CD4-positive, alpha-beta T cell treated with Interleukin-17A for 1 hour (primary cell): Measurements from ENCODE around the gene CRKL.

Experiments used
- DNase-seq: peaks from one replicate; pipeline ENCODE4 v3.0.0-alpha.2; 2020

Gene CRKL

GRCh38 chr22:20953342-20953608, 36.1 kb downstream of the CRKL start:
- DNase-seq: no peak

GRCh38 chr22:20953668-20954500, 36.7 kb downstream of the CRKL start:
- DNase-seq: no peak

GRCh38 chr22:20955548-20955947, 38.3 kb downstream of the CRKL start:
- DNase-seq: no peak

DNA sequence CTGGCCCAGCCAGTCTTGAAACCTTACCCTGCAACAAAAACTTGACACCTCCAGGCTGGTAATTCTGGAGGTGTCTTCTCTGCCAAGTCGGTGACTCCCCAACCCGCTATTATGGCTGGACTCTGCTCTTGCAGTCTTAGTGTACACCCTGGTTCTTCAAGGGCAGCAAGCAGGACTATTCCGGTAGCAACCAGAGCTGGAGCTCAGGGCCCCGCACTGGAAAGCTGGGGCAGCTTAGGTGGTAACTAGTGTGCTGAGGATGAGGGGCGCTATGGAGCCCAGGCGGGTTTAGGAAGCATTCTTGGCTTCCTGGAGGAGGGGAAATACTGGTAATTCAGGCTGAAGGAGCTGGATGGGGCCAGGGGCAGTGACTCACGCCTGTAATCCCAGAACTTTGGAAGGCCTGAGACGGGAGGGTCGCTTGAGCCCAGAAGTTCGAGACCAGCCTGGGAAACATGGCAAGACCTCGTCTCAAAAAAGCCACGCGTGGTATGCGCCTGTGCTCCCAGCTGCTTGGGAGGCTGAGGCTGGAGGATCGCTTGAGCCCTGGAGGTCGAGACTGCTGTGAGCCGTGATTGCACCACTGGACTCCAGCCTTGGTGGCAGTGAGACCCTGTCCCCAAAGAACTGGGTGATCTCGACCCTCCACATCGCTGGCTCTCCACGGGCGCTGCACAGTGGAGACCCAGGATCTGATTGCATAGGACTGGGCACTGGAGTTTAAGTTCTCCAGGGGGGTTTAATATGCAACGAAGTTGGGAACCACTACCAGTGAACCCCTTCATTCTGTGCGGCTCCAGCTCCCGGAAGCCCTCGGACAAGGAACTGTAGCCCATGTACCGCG, 39.3 kb downstream of the CRKL start:
- DNase-seq: no peak

GRCh38 chr22:20957102-20957682, 40.0 kb downstream of the CRKL start:
- DNase-seq: no peak

DNA sequence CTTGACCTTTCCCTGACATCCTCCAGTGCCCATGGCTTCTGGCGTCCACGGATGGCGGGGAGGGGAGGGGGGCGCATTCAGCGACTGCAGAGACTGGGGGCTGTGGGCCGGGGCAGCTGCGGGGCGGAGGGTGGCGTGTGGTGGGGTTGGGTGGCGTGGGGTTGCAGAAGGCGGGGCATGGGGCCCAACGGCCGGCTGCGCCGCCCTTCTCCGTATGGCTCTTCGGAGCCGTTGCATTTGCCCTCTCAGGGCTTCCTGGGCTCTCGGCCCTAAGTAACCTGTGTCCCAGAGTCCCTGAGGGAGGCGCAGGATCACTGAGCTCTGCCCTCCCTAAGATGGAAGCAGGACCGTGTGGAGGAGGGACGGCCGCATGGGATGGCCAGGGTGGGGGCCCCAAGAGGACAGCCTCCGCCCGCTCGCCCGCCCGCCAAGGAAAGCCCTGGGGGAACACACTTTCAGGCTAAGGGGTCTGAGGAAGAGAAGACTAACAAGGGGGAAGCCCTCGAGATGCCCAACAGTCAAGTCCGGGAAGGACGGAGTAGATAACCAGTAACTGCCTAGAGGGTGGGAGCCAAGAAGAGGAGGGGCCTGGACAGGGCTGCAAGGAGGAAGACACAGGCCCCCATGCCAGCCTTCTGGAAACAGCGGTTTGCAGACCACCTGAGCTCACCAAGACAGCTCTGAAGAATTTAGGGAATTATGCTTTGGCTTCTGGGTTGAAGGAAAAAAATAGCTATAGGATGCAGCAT, 40.6 kb downstream of the CRKL start:
- DNase-seq: no peak

- DNase-seq: no peak
These were observed 42.6 kb downstream of the CRKL start for GRCh38 chr22:20959578-20960461.

DNA sequence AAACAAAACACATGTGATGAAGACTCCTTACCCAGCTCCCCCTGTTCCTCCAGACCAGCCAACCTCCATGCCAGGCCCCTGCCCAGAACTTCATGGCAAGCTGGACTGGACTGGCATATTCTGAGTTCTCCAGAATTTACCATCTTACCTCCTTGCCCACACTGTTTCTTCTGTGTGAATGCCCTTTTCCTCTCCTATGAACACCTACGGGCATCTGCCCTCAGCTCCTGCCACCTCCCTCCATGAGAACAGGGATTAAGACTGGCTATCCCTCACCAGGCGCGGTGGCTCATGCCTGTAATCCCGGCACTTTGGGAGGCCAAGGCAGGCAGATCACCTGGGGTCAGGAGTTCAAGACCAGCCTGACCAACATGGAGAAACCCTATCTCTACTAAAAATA, 43.4 kb downstream of the CRKL start:
- DNase-seq: no peak

- no peak for DNase-seq
These were observed 45.3 kb downstream of the CRKL start for GRCh38 chr22:20962491-20962945.

GRCh38 chr22:20963201-20964052, 46.2 kb downstream of the CRKL start:
- DNase-seq: no peak

- DNase-seq: no peak
These were observed 47.0 kb downstream of the CRKL start for GRCh38 chr22:20964090-20964798.

DNA sequence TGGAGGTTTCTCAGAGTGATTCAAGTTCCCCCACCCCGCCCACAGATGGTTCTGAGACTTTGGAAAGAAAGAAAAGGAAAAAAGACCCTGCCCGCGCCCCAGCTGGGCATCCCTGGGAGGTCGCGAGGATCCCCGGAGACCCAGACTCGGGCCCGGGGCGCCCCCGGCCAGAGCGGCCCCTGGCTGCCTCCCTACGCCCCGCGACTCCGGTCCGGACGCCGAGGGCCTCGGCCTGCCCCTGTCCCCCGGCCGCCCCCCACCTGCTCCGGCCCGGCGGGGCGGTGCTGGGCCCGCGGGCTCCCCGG, 47.5 kb downstream of the CRKL start:
- DNase-seq: no peak

DNA sequence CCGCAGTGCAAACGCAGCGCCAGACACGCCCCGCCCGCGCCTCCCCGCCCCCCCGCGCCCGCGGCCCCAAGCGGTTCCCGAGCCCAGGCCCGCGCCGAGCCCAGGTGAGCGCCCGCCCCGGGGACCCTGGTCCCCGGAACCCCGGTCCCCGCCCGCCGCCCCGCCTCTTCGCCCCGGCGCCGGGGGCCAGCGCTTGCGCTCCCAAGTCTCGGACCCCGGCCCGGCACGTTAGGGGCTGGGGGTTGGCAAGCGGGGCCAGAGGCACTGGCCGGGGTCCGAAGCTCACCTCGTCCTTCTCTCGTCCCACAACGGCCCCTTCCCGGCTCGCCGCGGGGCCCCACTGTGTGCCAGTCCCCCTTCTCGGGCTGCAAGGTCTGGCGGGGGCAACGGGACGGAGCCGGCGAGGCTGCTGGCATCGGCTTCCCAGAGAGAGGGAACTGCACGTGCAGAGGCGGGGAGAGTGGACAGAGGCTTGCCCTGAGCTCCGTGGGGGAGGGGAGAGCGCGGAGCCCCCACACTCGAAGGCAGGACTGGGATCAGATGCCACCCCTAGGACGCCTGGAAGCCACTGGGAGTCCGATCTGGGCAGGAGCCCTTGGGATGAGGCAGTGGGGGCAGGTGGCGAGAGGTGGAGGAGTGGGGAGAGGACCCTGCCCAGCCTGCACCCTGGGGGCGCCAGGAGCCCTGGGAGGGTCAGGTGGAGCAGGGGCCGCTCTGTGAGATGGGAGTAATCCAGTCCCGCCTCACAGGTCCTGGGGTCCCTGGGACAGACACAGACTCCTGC, 48.1 kb downstream of the CRKL start:
- DNase-seq: no peak

DNA sequence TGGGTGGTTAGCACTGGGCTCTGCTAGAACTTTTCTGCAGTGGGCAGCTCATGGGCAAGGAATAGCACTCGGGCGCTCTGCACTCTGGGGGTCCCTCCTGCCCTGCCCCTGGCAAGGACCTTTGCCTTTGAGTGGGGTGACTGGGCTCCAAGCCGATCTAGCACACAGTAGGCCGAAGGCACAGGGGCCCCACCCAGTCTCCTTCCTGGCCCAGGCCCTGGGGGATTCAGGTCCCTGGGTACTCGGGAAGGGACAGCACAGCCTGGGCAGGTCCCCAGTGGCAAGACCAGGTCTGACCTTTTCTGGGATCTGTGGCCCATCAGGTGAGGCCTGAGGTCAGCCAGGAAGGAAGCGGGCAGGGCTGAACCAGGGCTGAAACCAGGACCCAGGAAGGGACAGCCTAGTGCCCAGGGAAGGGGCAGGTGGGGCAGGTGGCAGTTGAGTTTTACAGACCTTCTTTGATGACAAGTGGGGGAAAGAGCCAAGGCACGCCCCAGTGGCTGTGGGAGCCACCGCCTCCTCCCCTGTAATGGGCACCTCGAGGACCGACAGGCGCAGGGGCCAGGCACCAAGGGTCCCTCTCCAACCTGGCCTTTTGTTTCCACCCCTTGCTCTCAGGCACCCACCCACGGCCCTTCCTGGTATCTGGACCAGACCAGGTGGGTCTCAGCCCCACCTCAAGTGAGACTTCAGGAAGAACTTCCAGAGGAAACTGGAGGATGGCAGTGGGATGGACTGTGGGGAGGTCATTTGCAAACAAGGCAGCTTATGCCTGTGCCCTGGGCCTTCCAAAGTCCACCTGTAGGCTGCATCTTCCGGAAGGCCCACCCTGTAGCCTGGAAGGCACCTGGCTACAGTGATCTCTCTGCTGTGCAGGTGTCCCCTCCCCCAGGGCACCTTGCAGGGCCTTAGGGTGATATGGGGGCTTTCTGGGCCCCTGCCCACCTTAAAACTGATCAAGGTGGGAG, 49.0 kb downstream of the CRKL start:
- DNase-seq: no peak

GRCh38 chr22:20966883-20967696, 49.9 kb downstream of the CRKL start, which contains the start of gene AIFM3:
Gene AIFM3, plus strand, starts transcription at chr22:20967255. Its CDS starts 690 bp downstream, at chr22:20967945.
- no peak for DNase-seq

DNA sequence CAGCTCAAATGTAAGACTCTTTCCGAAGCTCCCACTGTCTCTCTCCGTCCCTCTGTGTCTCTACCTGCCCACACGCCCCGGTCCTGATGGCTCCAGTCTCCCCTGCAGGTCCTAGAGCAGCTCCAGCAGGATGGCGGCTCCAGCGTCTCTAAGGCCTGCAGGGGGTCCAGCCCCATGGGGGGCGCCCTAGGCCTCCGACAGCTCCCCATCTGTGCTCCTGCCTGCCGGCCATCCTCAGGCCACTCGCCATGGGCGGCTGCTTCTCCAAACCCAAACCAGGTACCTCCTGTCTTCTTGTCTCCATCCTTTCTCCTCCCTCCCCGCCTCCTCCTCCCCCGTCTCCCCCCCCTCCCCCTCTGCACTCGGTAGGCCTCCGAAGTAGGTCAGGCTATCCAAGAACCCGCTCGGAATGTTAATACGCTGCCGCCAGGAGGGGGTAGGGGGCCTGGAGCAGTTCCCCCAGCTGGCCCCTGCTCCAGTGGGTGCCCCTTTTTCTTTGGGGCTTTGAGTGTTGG, 50.5 kb downstream of the CRKL start:
- DNase-seq: no peak

- no peak for DNase-seq
These were observed 51.2 kb downstream of the CRKL start for GRCh38 chr22:20968281-20968977.
